HepG2 (cell line): ENCODE data around the gene TRANK1. TPM values are rescaled to one million over a fixed set of nuclear protein-coding genes. Genes with fewer than 3 reads are reported as not detected.

ENCODE experiments used
- ATAC-seq: fragments of 200-7000 bp; cut with Tn5 transposase; 3 replicates; pipeline ENCODE4 v1.9.1; 2020; ENCODE audit warnings: mild to moderate bottlenecking, moderate library complexity
- BruUV-seq: library from RNA; stranded (reverse); fragments of 400-500 nt; replicated peaks from 2 replicates; lab custom pipeline; 2021; lab: Mats Ljungman, UMichigan
- CTCF ChIA-PET: fragments of 300-600 bp; formaldehyde crosslinking; extraction: SDS; loops from one replicate; lab custom pipeline; 2021; ENCODE audit warnings: low total read pairs, inconsistent platforms, low intra/inter-chr PET ratio; lab: Yijun Ruan, JAX
- POLR2A ChIA-PET: fragments of 350-600 bp; sonication (Branson Sonifier 250); formaldehyde crosslinking; loops from one replicate; lab custom pipeline; 2020; ENCODE audit warnings: antibody characterized with exemption, inconsistent platforms; lab: Yijun Ruan, JAX
- DNase-seq: peaks from one replicate; pipeline ENCODE4 v3.0.0-alpha.2; 2015; ENCODE audit warnings: low spot score
- FAIRE-seq: peaks from 3 replicates; lab custom pipeline; 2011; peaks lifted over from hg19 to GRCh38; lab: Jason Lieb, UNC
- H2AFZ ChIP-seq: one replicate; pipeline ENCODE4 v1.6.1; 2011; ENCODE audit warnings: low read length, inconsistent platforms
- H3K27ac ChIP-seq: fragments of 300-600 bp; 3 replicates; pipeline ENCODE4 v1.8.0; 2011; ENCODE audit warnings: mixed run types, mild to moderate bottlenecking, mixed read lengths, low read length, inconsistent platforms; ENCODE audit not compliant: insufficient read depth; ENCODE audit errors: extremely low read length
- H3K27me3 ChIP-seq, 2 experiments: fragments of 200-600 bp in 1 of 2; 2 replicates in 1 of 2; 3 replicates in 1 of 2; pipeline versions ENCODE4 v1.6.0 to v1.8.0; 2011; ENCODE audit warnings: low read length in 2 of 2, mild to moderate bottlenecking in 2 of 2, moderate library complexity in 2 of 2, inconsistent platforms in 1 of 2; ENCODE audit not compliant: insufficient read depth in 2 of 2, control insufficient read depth in 1 of 2
- H3K36me3 ChIP-seq, 2 experiments: fragments of 200-600 bp in 1 of 2; replicated peaks in 1 of 2; 2 replicates in 1 of 2; 3 replicates in 1 of 2; pipeline versions ENCODE4 v1.5.1 to v1.8.0; 2011; ENCODE audit warnings: low read length in 2 of 2, inconsistent platforms in 1 of 2; ENCODE audit not compliant: insufficient read depth in 2 of 2, control insufficient read depth in 1 of 2
- H3K4me1 ChIP-seq: 2 replicates; pipeline ENCODE4 v1.5.1; 2012; ENCODE audit warnings: low read length, inconsistent platforms; ENCODE audit not compliant: insufficient read depth
- H3K4me2 ChIP-seq: 2 replicates; pipeline ENCODE4 v1.6.0; 2011; ENCODE audit warnings: low read depth, low read length, inconsistent platforms
- H3K4me3 ChIP-seq, 3 experiments: fragments of 200-600 bp in 1 of 3; sonication (generic), shearing (Covaris generic) in 1 of 3; replicated peaks in 1 of 3; 2 replicates each; pipeline ENCODE4 v1.5.1; 2011 to 2016; ENCODE audit warnings: low read length in 3 of 3, inconsistent platforms in 2 of 3, low read depth in 2 of 3, mild to moderate bottlenecking in 2 of 3, control low read depth in 1 of 3, mixed read lengths in 1 of 3; ENCODE audit not compliant: insufficient read depth in 1 of 3
- H3K79me2 ChIP-seq: one replicate; pipeline ENCODE4 v1.6.1; 2011; ENCODE audit warnings: low read length, inconsistent platforms; ENCODE audit not compliant: insufficient read depth
- H3K9ac ChIP-seq: 2 replicates; pipeline ENCODE4 v1.6.0; 2011; ENCODE audit warnings: mild to moderate bottlenecking, low read depth, low read length, inconsistent platforms; ENCODE audit not compliant: insufficient read depth
- H3K9me3 ChIP-seq: 2 replicates; pipeline ENCODE4 v1.5.1; 2012; ENCODE audit warnings: mild to moderate bottlenecking, low read length
- H4K20me1 ChIP-seq: 2 replicates; pipeline ENCODE4 v1.6.0; 2011; ENCODE audit warnings: inconsistent platforms, mild to moderate bottlenecking, low read length, moderate library complexity; ENCODE audit not compliant: insufficient read depth
- ARNT ChIP-seq: fragments of 450-650 bp; IDR thresholded peaks from 2 replicates; pipeline ENCODE4 v1.6.1; 2017
- FOXC1 ChIP-seq: sonication (generic); formaldehyde crosslinking; IDR thresholded peaks from 2 replicates; pipeline ENCODE4 v1.8.0; 2022; ENCODE audit warnings: mild to moderate bottlenecking, missing genetic modification reagents, borderline replicate concordance
- GZF1 ChIP-seq: sonication (generic); formaldehyde crosslinking; IDR thresholded peaks from 2 replicates; pipeline ENCODE4 v1.5.1; 2020; ENCODE audit warnings: mild to moderate bottlenecking, missing genetic modification reagents
- NFIB ChIP-seq: sonication (generic); formaldehyde crosslinking; IDR thresholded peaks from 2 replicates; pipeline ENCODE4 v1.9.0; 2021; ENCODE audit warnings: missing genetic modification reagents, mild to moderate bottlenecking, borderline replicate concordance
- RORA ChIP-seq: sonication (generic); formaldehyde crosslinking; IDR thresholded peaks from 2 replicates; pipeline ENCODE4 v1.5.0; 2020; ENCODE audit warnings: mild to moderate bottlenecking, missing genetic modification reagents, moderate library complexity
- SOX5 ChIP-seq: IDR thresholded peaks from 2 replicates; pipeline ENCODE4 v1.6.1; 2016; ENCODE audit warnings: borderline replicate concordance
- SSRP1 ChIP-seq: IDR thresholded peaks from 2 replicates; pipeline ENCODE4 v1.6.1; 2016; ENCODE audit warnings: control low read depth
- TBX3 ChIP-seq: fragments of 450-650 bp; IDR thresholded peaks from 2 replicates; pipeline ENCODE4 v1.6.1; 2017; ENCODE audit warnings: antibody characterized with exemption, mild to moderate bottlenecking, inconsistent platforms, borderline replicate concordance
- TGIF2 ChIP-seq: IDR thresholded peaks from 2 replicates; pipeline ENCODE4 v1.6.1; 2016; ENCODE audit warnings: control low read depth, missing compliant biosample characterization
- TOE1 ChIP-seq: sonication (generic); formaldehyde crosslinking; IDR thresholded peaks from 2 replicates; pipeline ENCODE4 v1.4.0; 2020; ENCODE audit warnings: mild to moderate bottlenecking, missing genetic modification reagents
- ZC3H13 ChIP-seq: sonication (generic); formaldehyde crosslinking; IDR thresholded peaks from 2 replicates; pipeline ENCODE4 v1.8.1; 2023; ENCODE audit warnings: mild to moderate bottlenecking, missing genetic modification reagents, moderate library complexity
- ZNF230 ChIP-seq: sonication (generic); formaldehyde crosslinking; IDR thresholded peaks from 2 replicates; pipeline ENCODE4 v1.4.0; 2020; ENCODE audit warnings: mild to moderate bottlenecking, missing genetic modification reagents
- ZNF256 ChIP-seq: sonication (generic); formaldehyde crosslinking; conservative IDR thresholded peaks from 2 replicates; pipeline ENCODE4 v1.4.0; 2020; ENCODE audit warnings: missing genetic modification reagents
- ZNF292 ChIP-seq: sonication (generic); formaldehyde crosslinking; IDR thresholded peaks from 2 replicates; pipeline ENCODE4 v1.8.1; 2022; ENCODE audit warnings: mild to moderate bottlenecking, low read depth, missing genetic modification reagents, borderline replicate concordance
- ZNF354B ChIP-seq: sonication (generic); formaldehyde crosslinking; IDR thresholded peaks from 2 replicates; pipeline ENCODE4 v1.8.0; 2022; ENCODE audit warnings: mild to moderate bottlenecking, missing genetic modification reagents
- ZNF607 ChIP-seq: sonication (generic); formaldehyde crosslinking; IDR thresholded peaks from 2 replicates; pipeline ENCODE4 v1.5.1; 2020; ENCODE audit warnings: missing genetic modification reagents, mild to moderate bottlenecking, borderline replicate concordance
- ZNF644 ChIP-seq: IDR thresholded peaks from 2 replicates; pipeline ENCODE4 v1.6.1; 2016; ENCODE audit warnings: low read depth
- WGBS: methylation state at CpG from one replicate; pipeline ENCODE4 v1.1.6; 2017; ENCODE audit warnings: low lambda C conversion rate; 5-methylcytosine and 5-hydroxymethylcytosine counted together
- in situ Hi-C: cut with HindIII; loops from 2 replicates; pipeline ENCODE4 v1.10.0; 2017; ENCODE audit warnings: low pct_unique_long_range_greater_than_20kb; ENCODE audit not compliant: extremely low pct_ligation_motif_present
- intact Hi-C: fragments of 100-400 bp; cut with micrococcal nuclease; formaldehyde crosslinking; loops from one replicate; pipeline ENCODE4 v1.10.0; 2022; ENCODE audit not compliant: unreplicated experiment
- polyA plus RNA-seq, 8 experiments: library from polyadenylated mRNA; depleted of rRNA in 3 of 8; stranded (reverse) in 7 of 8; unstranded in 1 of 8; fragments of >200 nt; fragmentation: Illumina TruSeq in 4 of 8; extraction: Trizol in 4 of 8; gene quantifications; 2 replicates each; pipeline versions ENCODE4 v1.2.1 to v1.2.3, GENCODE V29; 2011 to 2016; ENCODE audit warnings: low read depth in 4 of 8, missing spikeins in 1 of 8, mixed read lengths in 1 of 8; ENCODE audit not compliant: insufficient read depth in 1 of 8
- total RNA-seq, 5 experiments: library from RNA; depleted of rRNA; stranded (reverse); fragments of >200 nt; fragmentation: Illumina TruSeq; extraction: Trizol; gene quantifications; 2 replicates each; pipeline ENCODE4 v1.2.3, GENCODE V29; 2016; ENCODE audit warnings: low read depth in 1 of 5
- TF ChIP-seq, protein P1 (sequence below), 2 experiments: sonication (generic) in 1 of 2; formaldehyde crosslinking in 1 of 2; IDR thresholded peaks; 2 replicates each; pipeline versions ENCODE4 v1.4.0 to v1.6.1; 2018 to 2020; ENCODE audit warnings: missing genetic modification reagents in 2 of 2, borderline replicate concordance in 1 of 2, low read depth in 1 of 2, mild to moderate bottlenecking in 1 of 2, missing biosample characterization in 1 of 2
- TF ChIP-seq, protein P2 (sequence below): sonication (generic); formaldehyde crosslinking; IDR thresholded peaks from 2 replicates; pipeline ENCODE4 v1.4.0; 2020; ENCODE audit warnings: mild to moderate bottlenecking, missing genetic modification reagents

The TRANK1 gene
- total and polyA plus RNA-seq, 2 of the 13 experiments (the other 11 are each of a cell fraction or from before 2014, with no cell fraction given): 0.13 to 0.32 TPM

DNA sequence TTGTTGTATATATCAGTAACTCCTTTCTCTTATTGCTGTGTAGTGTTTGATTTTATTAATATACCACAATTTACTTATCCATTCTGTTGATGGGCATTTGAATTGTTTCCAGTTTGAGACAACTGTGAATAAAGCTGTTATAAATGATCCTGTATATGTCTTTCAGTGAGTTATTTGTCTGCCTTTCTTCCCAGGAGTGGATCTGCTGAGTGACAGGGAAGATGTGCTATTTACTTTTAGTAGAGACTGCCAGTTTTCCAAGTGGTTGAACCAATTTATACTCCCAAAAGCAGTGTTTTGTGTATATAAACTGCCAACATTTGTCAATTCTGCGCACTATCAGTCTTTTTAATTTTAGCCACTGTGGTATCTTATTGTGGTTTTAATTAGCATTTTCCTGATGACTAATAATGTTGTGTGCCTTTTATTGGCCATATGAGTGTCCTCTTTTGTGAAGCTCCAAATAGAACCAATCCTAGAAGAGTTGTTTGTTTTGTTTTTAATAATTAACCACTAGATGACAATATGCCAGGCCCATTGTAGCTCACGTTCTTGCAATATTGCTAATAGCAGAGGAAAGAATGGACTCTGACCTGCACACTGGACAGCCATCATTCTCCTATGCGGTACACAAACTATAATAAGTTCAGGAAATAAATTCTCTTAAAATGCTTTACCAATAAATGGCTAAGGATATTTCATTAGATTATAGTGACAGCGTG lies 25.3 kb downstream of the TRANK1 start:
- Histone ChIP-seq H3K36me3 (no peaks in the 10 kb centered on the region), H3K9ac (no peak overlapping the region), H3K27me3 (no peaks in the 10 kb centered on the region; a peak in 1 of 5 replicates), H3K4me3 (no peak overlapping the region), H3K4me2 (peak overlapping the region; percentile 50), H2AFZ (no peak overlapping the region), H3K79me2 (no peaks in the 10 kb centered on the region), H3K9me3 (peaks cover 9% of the 10 kb centered on the region; the same call in 1 of the 2 replicates), H3K4me1 (peaks cover 44% of the 10 kb centered on the region), H4K20me1 (no peaks in the 10 kb centered on the region), H3K27ac (peak overlapping the region; percentile 6)
- intact Hi-C loops (no loop called here), in situ Hi-C loops (no loop called here)
- peak; percentile 94 for ATAC-seq
- CTCF ChIA-PET: no interaction called here
- DNase-seq: peak; percentile 87
- peak; percentile 67 for FAIRE-seq
- POLR2A ChIA-PET: interaction anchor here (0.9 to 2.7 kb wide), 9 partner anchors 10 to 298 kb away, joined by 3 to 12 read pairs (median 3); partner anchors contain the start of genes EPM2AIP1 and MLH1
- WGBS: 44% methylated on average over 4 of the region's 4 CpGs
- BruUV-seq: no TSS peak
- TF ChIP-seq, protein P1, sequence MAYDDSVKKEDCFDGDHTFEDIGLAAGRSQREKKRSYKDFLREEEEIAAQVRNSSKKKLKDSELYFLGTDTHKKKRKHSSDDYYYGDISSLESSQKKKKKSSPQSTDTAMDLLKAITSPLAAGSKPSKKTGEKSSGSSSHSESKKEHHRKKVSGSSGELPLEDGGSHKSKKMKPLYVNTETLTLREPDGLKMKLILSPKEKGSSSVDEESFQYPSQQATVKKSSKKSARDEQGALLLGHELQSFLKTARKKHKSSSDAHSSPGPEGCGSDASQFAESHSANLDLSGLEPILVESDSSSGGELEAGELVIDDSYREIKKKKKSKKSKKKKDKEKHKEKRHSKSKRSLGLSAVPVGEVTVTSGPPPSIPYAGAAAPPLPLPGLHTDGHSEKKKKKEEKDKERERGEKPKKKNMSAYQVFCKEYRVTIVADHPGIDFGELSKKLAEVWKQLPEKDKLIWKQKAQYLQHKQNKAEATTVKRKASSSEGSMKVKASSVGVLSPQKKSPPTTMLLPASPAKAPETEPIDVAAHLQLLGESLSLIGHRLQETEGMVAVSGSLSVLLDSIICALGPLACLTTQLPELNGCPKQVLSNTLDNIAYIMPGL (CRISPR knock-in tag; IDR thresholded peaks at IDR 0.05; ENCODE audit: borderline replicate concordance in 1 of 2, low read depth in 1 of 2): no peak
- TF ChIP-seq ZC3H13 (CRISPR knock-in tag) (no peak), GZF1 (no peak), ZNF354B (no peak), TBX3 (peak; percentile 23; the same call in 1 of the 2 replicates), ARNT (no peak), TGIF2 (CRISPR knock-in tag) (no peak), TOE1 (CRISPR knock-in tag) (no peak), ZNF292 (CRISPR knock-in tag) (no peak), ZNF644 (CRISPR knock-in tag) (peak; percentile 92), NFIB (CRISPR knock-in tag) (no peak), FOXC1 (no peak), SSRP1 (CRISPR knock-in tag) (no peak), ZNF256 (CRISPR knock-in tag) (no peak), RORA (CRISPR knock-in tag) (no peak), ZNF230 (CRISPR knock-in tag) (no peak), ZNF607 (CRISPR knock-in tag) (no peak), SOX5 (peak; percentile 96)
- TF ChIP-seq, protein P2, sequence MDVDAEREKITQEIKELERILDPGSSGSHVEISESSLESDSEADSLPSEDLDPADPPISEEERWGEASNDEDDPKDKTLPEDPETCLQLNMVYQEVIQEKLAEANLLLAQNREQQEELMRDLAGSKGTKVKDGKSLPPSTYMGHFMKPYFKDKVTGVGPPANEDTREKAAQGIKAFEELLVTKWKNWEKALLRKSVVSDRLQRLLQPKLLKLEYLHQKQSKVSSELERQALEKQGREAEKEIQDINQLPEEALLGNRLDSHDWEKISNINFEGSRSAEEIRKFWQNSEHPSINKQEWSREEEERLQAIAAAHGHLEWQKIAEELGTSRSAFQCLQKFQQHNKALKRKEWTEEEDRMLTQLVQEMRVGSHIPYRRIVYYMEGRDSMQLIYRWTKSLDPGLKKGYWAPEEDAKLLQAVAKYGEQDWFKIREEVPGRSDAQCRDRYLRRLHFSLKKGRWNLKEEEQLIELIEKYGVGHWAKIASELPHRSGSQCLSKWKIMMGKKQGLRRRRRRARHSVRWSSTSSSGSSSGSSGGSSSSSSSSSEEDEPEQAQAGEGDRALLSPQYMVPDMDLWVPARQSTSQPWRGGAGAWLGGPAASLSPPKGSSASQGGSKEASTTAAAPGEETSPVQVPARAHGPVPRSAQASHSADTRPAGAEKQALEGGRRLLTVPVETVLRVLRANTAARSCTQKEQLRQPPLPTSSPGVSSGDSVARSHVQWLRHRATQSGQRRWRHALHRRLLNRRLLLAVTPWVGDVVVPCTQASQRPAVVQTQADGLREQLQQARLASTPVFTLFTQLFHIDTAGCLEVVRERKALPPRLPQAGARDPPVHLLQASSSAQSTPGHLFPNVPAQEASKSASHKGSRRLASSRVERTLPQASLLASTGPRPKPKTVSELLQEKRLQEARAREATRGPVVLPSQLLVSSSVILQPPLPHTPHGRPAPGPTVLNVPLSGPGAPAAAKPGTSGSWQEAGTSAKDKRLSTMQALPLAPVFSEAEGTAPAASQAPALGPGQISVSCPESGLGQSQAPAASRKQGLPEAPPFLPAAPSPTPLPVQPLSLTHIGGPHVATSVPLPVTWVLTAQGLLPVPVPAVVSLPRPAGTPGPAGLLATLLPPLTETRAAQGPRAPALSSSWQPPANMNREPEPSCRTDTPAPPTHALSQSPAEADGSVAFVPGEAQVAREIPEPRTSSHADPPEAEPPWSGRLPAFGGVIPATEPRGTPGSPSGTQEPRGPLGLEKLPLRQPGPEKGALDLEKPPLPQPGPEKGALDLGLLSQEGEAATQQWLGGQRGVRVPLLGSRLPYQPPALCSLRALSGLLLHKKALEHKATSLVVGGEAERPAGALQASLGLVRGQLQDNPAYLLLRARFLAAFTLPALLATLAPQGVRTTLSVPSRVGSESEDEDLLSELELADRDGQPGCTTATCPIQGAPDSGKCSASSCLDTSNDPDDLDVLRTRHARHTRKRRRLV (CRISPR knock-in tag): no peak
